H1 (cell line): ENCODE measurements around the gene CACNA2D4. TPM values are rescaled to one million over a fixed set of nuclear protein-coding genes. Genes with fewer than 3 reads are reported as not detected.

ENCODE experiments used
- BCL11A ChIP-seq, 2 experiments: IDR thresholded peaks; one replicate each; pipeline ENCODE4 v1.6.1; 2011; ENCODE audit warnings: low read depth in 2 of 2, low read length in 2 of 2, mild to moderate bottlenecking in 2 of 2
- EGR1 ChIP-seq: IDR thresholded peaks from 2 replicates; pipeline ENCODE4 v1.6.1; 2011; ENCODE audit warnings: low read depth, low read length, borderline replicate concordance
- EP300 ChIP-seq, 2 experiments: IDR thresholded peaks; 1 replicate in 1 of 2; 2 replicates in 1 of 2; pipeline ENCODE4 v1.6.1; 2011 to 2012; ENCODE audit warnings: low read depth in 2 of 2, low read length in 2 of 2, mild to moderate bottlenecking in 2 of 2, borderline replicate concordance in 1 of 2, inconsistent platforms in 1 of 2, moderate library complexity in 1 of 2
- EZH2 ChIP-seq: fragments of 200-600 bp; sonication (generic); IDR thresholded peaks from 2 replicates; pipeline ENCODE4 v1.7.1; 2012; ENCODE audit warnings: low read depth, mild to moderate bottlenecking, moderate library complexity, low read length, inconsistent platforms; ENCODE audit not compliant: severe bottlenecking
- KDM1A ChIP-seq: fragments of 200-600, 300-600 bp; sonication (generic); IDR thresholded peaks from 2 replicates; pipeline ENCODE4 v1.7.1; 2016; ENCODE audit warnings: mild to moderate bottlenecking, low read length, borderline replicate concordance
- KDM5A ChIP-seq: fragments of 200-600 bp; IDR thresholded peaks from 2 replicates; pipeline ENCODE4 v1.7.1; 2012; ENCODE audit warnings: mild to moderate bottlenecking, low read length, inconsistent platforms, mixed read lengths
- RAD21 ChIP-seq, 2 experiments: IDR thresholded peaks in 1 of 2; conservative IDR thresholded peaks in 1 of 2; 2 replicates each; pipeline ENCODE4 v1.6.1; 2011; ENCODE audit warnings: low read depth in 2 of 2, low read length in 2 of 2, improper control_type of control experiment in 1 of 2, inconsistent platforms in 1 of 2, mild to moderate bottlenecking in 1 of 2, moderate library complexity in 1 of 2
- TEAD4 ChIP-seq: IDR thresholded peaks from 2 replicates; pipeline ENCODE4 v1.6.1; 2012; ENCODE audit warnings: low read depth, low read length, inconsistent platforms, mixed read lengths
- polyA plus RNA-seq, 7 experiments: library from polyadenylated mRNA; depleted of rRNA in 3 of 7; stranded (reverse) in 5 of 7; unstranded in 2 of 7; fragments of >200 nt in 5 of 7; fragments of 200-250 nt in 2 of 7; gene quantifications; 1 replicate in 5 of 7; 2 replicates in 1 of 7; 4 replicates in 1 of 7; pipeline versions ENCODE4 v1.2.1 to v1.2.3, GENCODE V29; 2011 to 2013; ENCODE audit warnings: missing spikeins in 2 of 7, mixed read lengths in 2 of 7
- total RNA-seq: library from RNA; stranded (reverse); fragmentation: NEBNext Ultra II Directional; extraction: Animal tissue kit (Norgen Biotek cat#: 25700); gene quantifications from 2 replicates; pipeline ENCODE4 v1.2.1, GENCODE V29; 2021

Gene CACNA2D4
- total and polyA plus RNA-seq, 2 of the 8 experiments (the other 6 are each of a cell fraction or from before 2014, with no cell fraction given), result 0.44 to 0.88 TPM

- no peak for TF ChIP-seq RAD21 (IDR thresholded peaks at IDR 0.05 in 1 of 2, conservative IDR thresholded peaks at IDR 0.05 in 1 of 2; ENCODE audit: low read depth in 2 of 2, low read length in 2 of 2)
- no peak for TF ChIP-seq KDM5A
- TF ChIP-seq TEAD4, result no peak
- no peak for TF ChIP-seq EGR1
- TF ChIP-seq EZH2, result no peak
- no peak for TF ChIP-seq EP300 (IDR thresholded peaks at IDR 0.05; ENCODE audit: borderline replicate concordance in 1 of 2, low read depth in 2 of 2, low read length in 2 of 2)
- TF ChIP-seq KDM1A, result no peak
- no peak for TF ChIP-seq BCL11A (IDR thresholded peaks at IDR 0.05; ENCODE audit: low read depth in 2 of 2, low read length in 2 of 2)
Measured at GRCh38 chr12:1799051-1799881, 119.2 kb downstream of the CACNA2D4 start (continued).
